HEK293 (cell line): ENCODE results near the gene GALNT1.

Experiments used
- ZFP37 ChIP-seq: fragments of 450-650 bp; formaldehyde crosslinking; IDR thresholded peaks from 2 replicates; pipeline ENCODE4 v1.5.1; 2016; ENCODE audit warnings: missing biosample characterization, missing genetic modification characterization
- ZNF624 ChIP-seq: fragments of 450-650 bp; formaldehyde crosslinking; IDR thresholded peaks from 2 replicates; pipeline ENCODE4 v1.5.1; 2017; ENCODE audit warnings: missing biosample characterization, missing genetic modification characterization
- ZSCAN30 ChIP-seq: fragments of 450-650 bp; IDR thresholded peaks from 2 replicates; pipeline ENCODE4 v1.5.1; 2018; ENCODE audit warnings: missing biosample characterization, mild to moderate bottlenecking, missing genetic modification characterization, moderate library complexity
- TF ChIP-seq, protein P1 (sequence below): fragments of 450-650 bp; formaldehyde crosslinking; IDR thresholded peaks from 2 replicates; pipeline ENCODE4 v1.5.1; 2016; ENCODE audit warnings: missing biosample characterization, missing genetic modification characterization, low read depth
- TF ChIP-seq, protein P2 (sequence below): fragments of 450-650 bp; formaldehyde crosslinking; IDR thresholded peaks from 2 replicates; pipeline ENCODE4 v1.5.1; 2016; ENCODE audit warnings: missing biosample characterization, missing genetic modification characterization

DNA sequence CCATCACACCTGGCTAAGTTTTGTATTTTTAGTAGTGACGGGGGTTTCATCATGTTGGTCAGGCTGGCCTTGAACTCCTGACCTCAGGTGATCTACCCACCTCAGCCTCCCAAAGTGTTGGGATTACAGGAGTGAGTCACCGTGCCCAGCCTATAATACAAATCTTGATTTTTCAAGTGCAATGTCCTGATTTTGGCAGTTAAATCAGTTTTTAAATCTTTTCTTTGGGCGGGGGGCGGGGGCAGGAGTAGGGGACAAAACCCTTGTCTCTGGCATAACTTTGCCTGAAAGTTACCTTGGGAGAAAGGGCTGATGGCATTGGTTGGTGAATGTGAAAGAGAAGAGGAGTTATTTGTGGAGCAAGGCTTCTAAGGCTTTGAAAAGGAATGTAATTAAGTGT lies 12.3 kb downstream of the GALNT1 start:
- TF ChIP-seq, protein P1, sequence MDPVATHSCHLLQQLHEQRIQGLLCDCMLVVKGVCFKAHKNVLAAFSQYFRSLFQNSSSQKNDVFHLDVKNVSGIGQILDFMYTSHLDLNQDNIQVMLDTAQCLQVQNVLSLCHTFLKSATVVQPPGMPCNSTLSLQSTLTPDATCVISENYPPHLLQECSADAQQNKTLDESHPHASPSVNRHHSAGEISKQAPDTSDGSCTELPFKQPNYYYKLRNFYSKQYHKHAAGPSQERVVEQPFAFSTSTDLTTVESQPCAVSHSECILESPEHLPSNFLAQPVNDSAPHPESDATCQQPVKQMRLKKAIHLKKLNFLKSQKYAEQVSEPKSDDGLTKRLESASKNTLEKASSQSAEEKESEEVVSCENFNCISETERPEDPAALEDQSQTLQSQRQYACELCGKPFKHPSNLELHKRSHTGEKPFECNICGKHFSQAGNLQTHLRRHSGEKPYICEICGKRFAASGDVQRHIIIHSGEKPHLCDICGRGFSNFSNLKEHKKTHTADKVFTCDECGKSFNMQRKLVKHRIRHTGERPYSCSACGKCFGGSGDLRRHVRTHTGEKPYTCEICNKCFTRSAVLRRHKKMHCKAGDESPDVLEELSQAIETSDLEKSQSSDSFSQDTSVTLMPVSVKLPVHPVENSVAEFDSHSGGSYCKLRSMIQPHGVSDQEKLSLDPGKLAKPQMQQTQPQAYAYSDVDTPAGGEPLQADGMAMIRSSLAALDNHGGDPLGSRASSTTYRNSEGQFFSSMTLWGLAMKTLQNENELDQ (tag by site-specific recombination) = no peak
- TF ChIP-seq, protein P2, sequence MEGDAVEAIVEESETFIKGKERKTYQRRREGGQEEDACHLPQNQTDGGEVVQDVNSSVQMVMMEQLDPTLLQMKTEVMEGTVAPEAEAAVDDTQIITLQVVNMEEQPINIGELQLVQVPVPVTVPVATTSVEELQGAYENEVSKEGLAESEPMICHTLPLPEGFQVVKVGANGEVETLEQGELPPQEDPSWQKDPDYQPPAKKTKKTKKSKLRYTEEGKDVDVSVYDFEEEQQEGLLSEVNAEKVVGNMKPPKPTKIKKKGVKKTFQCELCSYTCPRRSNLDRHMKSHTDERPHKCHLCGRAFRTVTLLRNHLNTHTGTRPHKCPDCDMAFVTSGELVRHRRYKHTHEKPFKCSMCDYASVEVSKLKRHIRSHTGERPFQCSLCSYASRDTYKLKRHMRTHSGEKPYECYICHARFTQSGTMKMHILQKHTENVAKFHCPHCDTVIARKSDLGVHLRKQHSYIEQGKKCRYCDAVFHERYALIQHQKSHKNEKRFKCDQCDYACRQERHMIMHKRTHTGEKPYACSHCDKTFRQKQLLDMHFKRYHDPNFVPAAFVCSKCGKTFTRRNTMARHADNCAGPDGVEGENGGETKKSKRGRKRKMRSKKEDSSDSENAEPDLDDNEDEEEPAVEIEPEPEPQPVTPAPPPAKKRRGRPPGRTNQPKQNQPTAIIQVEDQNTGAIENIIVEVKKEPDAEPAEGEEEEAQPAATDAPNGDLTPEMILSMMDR (tag by site-specific recombination) = no peak
- TF ChIP-seq ZNF624 (tag by site-specific recombination) = no peak
- no peak for TF ChIP-seq ZSCAN30 (tag by site-specific recombination)
- TF ChIP-seq ZFP37 (tag by site-specific recombination) = no peak
